RWPE2 (cell line): ENCODE data around the gene CDK8.

ENCODE experiments used
- ATAC-seq: fragments of 200-7000 bp; cut with Tn5 transposase; 3 replicates; pipeline ENCODE4 v1.9.1; 2021; ENCODE audit warnings: low read depth
- DNase-seq: peaks from one replicate; pipeline ENCODE4 v3.0.0-alpha.2; 2020; ENCODE audit warnings: low spot score
- H3K27ac ChIP-seq: fragments of 450-650 bp; 2 replicates; pipeline ENCODE4 v1.5.1; 2017; ENCODE audit warnings: mild to moderate bottlenecking; ENCODE audit not compliant: poor library complexity, severe bottlenecking
- H3K27me3 ChIP-seq: fragments of 250-450 bp; sonication (Bioruptor Pico); 2 replicates; pipeline ENCODE4 v1.5.1; 2021; ENCODE audit warnings: mild to moderate bottlenecking, moderate library complexity; ENCODE audit not compliant: insufficient read depth, poor library complexity, severe bottlenecking
- H3K36me3 ChIP-seq: fragments of 250-450 bp; sonication (Bioruptor Pico); 2 replicates; pipeline ENCODE4 v1.5.1; 2020; ENCODE audit warnings: low read depth, mild to moderate bottlenecking, moderate library complexity
- H3K4me1 ChIP-seq: fragments of 250-450 bp; sonication (Bioruptor Pico); 2 replicates; pipeline ENCODE4 v1.5.1; 2021; ENCODE audit warnings: mild to moderate bottlenecking, moderate library complexity; ENCODE audit not compliant: insufficient read depth, poor library complexity, severe bottlenecking
- H3K4me3 ChIP-seq: fragments of 250-450 bp; sonication (Bioruptor Pico); 2 replicates; pipeline ENCODE4 v1.5.1; 2021; ENCODE audit warnings: mild to moderate bottlenecking, moderate library complexity; ENCODE audit not compliant: severe bottlenecking
- H3K9me3 ChIP-seq: fragments of 250-450 bp; sonication (Bioruptor Pico); 2 replicates; pipeline ENCODE4 v1.5.1; 2021; ENCODE audit warnings: mild to moderate bottlenecking, moderate library complexity; ENCODE audit not compliant: severe bottlenecking
- CTCF ChIP-seq: fragments of 450-650 bp; IDR thresholded peaks from one replicate; pipeline ENCODE4 v1.5.1; 2017; ENCODE audit warnings: mild to moderate bottlenecking, moderate library complexity; ENCODE audit not compliant: poor library complexity, severe bottlenecking

The CDK8 gene

GRCh38 chr13:26406791-26407190 is 152.9 kb downstream of the CDK8 start:
- H3K4me3 ChIP-seq = no peak overlapping the region
- H3K9me3 ChIP-seq = no peaks in the 10 kb centered on the region
- H3K36me3 ChIP-seq = no peaks in the 10 kb centered on the region
- ATAC-seq = no peak
- H3K27ac ChIP-seq = no peak overlapping the region
- no peaks in the 10 kb centered on the region for H3K4me1 ChIP-seq
- no peaks in the 10 kb centered on the region for H3K27me3 ChIP-seq
- TF ChIP-seq CTCF = no peak
- no peak for DNase-seq

- no peak overlapping the region for H3K27ac ChIP-seq
- no peak overlapping the region for H3K4me3 ChIP-seq
- ATAC-seq = no peak
- no peaks in the 10 kb centered on the region for H3K27me3 ChIP-seq
- no peaks in the 10 kb centered on the region for H3K9me3 ChIP-seq
- no peak for DNase-seq
- no peaks in the 10 kb centered on the region for H3K36me3 ChIP-seq
- TF ChIP-seq CTCF = no peak
- H3K4me1 ChIP-seq = no peaks in the 10 kb centered on the region
Observed at GRCh38 chr13:26411206-26411605, 157.3 kb downstream of the CDK8 start.

- no peak overlapping the region for H3K27ac ChIP-seq
- H3K27me3 ChIP-seq = no peaks in the 10 kb centered on the region
- H3K36me3 ChIP-seq = no peaks in the 10 kb centered on the region
- H3K4me1 ChIP-seq = no peaks in the 10 kb centered on the region
- no peaks in the 10 kb centered on the region for H3K9me3 ChIP-seq
- no peak overlapping the region for H3K4me3 ChIP-seq
- DNase-seq (no peak), ATAC-seq (no peak)
- TF ChIP-seq CTCF = no peak
Observed at GRCh38 chr13:26412263-26412662, 158.3 kb downstream of the CDK8 start.

GRCh38 chr13:26412936-26413716 is 159.2 kb downstream of the CDK8 start:
- Histone ChIP-seq H3K9me3 (no peaks in the 10 kb centered on the region), H3K4me1 (no peaks in the 10 kb centered on the region), H3K27me3 (no peaks in the 10 kb centered on the region), H3K36me3 (no peaks in the 10 kb centered on the region), H3K4me3 (no peak overlapping the region), H3K27ac (no peak overlapping the region)
- ATAC-seq = no peak
- TF ChIP-seq CTCF = no peak
- no peak for DNase-seq

- Histone ChIP-seq H3K4me1 (no peaks in the 10 kb centered on the region), H3K9me3 (no peaks in the 10 kb centered on the region), H3K27me3 (peaks cover 4% of the 10 kb centered on the region), H3K27ac (no peak overlapping the region), H3K4me3 (no peak overlapping the region), H3K36me3 (no peaks in the 10 kb centered on the region)
- DNase-seq (no peak), ATAC-seq (no peak)
- TF ChIP-seq CTCF = no peak
Observed at GRCh38 chr13:26420282-26420960, 166.5 kb downstream of the CDK8 start.
